Muscle of leg (tissue), 11 donors: ENCODE data around the gene TCFL5. TPM values are rescaled to one million over a fixed set of nuclear protein-coding genes. Genes with fewer than 3 reads are reported as not detected.

ENCODE experiments used
- DNase-seq: peaks from one replicate; pipeline ENCODE4 v3.0.0; 2013
- H3K27ac ChIP-seq: one replicate; pipeline ENCODE4 v1.5.1; 2013; ENCODE audit warnings: mild to moderate bottlenecking, low read length, control low read depth
- H3K27me3 ChIP-seq: one replicate; pipeline ENCODE4 v1.6.1; 2013; ENCODE audit warnings: low read length; ENCODE audit not compliant: control insufficient read depth, insufficient read depth
- H3K36me3 ChIP-seq: one replicate; pipeline ENCODE4 v1.6.1; 2013; ENCODE audit warnings: low read length; ENCODE audit not compliant: control insufficient read depth, insufficient read depth
- H3K4me1 ChIP-seq: one replicate; pipeline ENCODE4 v1.6.1; 2013; ENCODE audit warnings: low read length; ENCODE audit not compliant: control insufficient read depth, insufficient read depth
- H3K4me3 ChIP-seq: one replicate; pipeline ENCODE4 v1.5.1; 2013; ENCODE audit warnings: low read length, control low read depth
- H3K9me3 ChIP-seq: replicated peaks from 2 replicates; pipeline ENCODE4 v1.6.1; 2013; ENCODE audit warnings: low read depth, low read length; ENCODE audit not compliant: control insufficient read depth
- WGBS: methylation state at CpG from one replicate; pipeline ENCODE4 v1.1.5; 2013; ENCODE audit warnings: missing lambda C conversion rate; ENCODE audit not compliant: insufficient coverage; 5-methylcytosine and 5-hydroxymethylcytosine counted together
- polyA plus RNA-seq, 8 donors: library from polyadenylated mRNA; unstranded; fragments of 120-200 nt; gene quantifications; one replicate each; pipeline versions ENCODE4 v1.2.1 to v1.2.3, GENCODE V29; 2013; ENCODE audit warnings: inconsistent platforms in 1 of 8, low replicate concordance in 1 of 8; ENCODE audit not compliant: insufficient read length in 8 of 8, insufficient read depth in 1 of 8
- total RNA-seq: library from RNA; stranded (reverse); fragments of 120-200 nt; gene quantifications from one replicate; pipeline ENCODE4 v1.2.4, GENCODE V29; 2013

The TCFL5 gene
- total and polyA plus RNA-seq, 9 donors = 6.1 to 12.1 (median 8.2) TPM

- peaks cover 12% of the 10 kb centered on the region for H3K4me1 ChIP-seq
- H3K9me3 ChIP-seq = no peaks in the 10 kb centered on the region
- no peak for DNase-seq
- H3K27me3 ChIP-seq = no peaks in the 10 kb centered on the region
- H3K36me3 ChIP-seq = peaks cover 59% of the 10 kb centered on the region
- H3K27ac ChIP-seq = no peak overlapping the region
- no peak overlapping the region for H3K4me3 ChIP-seq
- WGBS = 84% methylated on average over 2 of the region's 9 CpGs
These were observed 33.9 kb upstream of the TCFL5 start for GRCh38 chr20:62895539-62895938.

GRCh38 chr20:62894261-62894660 lies 32.6 kb upstream of the TCFL5 start:
- Histone ChIP-seq H3K27ac (no peak overlapping the region), H3K4me3 (no peak overlapping the region), H3K4me1 (peaks cover under 1% of the 10 kb centered on the region), H3K9me3 (no peaks in the 10 kb centered on the region), H3K36me3 (peaks cover 71% of the 10 kb centered on the region), H3K27me3 (no peaks in the 10 kb centered on the region)
- WGBS = 95% methylated on average over 5 of the region's 14 CpGs
- DNase-seq = no peak

- Histone ChIP-seq H3K4me3 (no peak overlapping the region), H3K4me1 (no peaks in the 10 kb centered on the region), H3K27me3 (no peaks in the 10 kb centered on the region), H3K9me3 (no peaks in the 10 kb centered on the region), H3K36me3 (peaks cover 76% of the 10 kb centered on the region), H3K27ac (no peak overlapping the region)
- 93% methylated on average over 14 of the region's 14 CpGs for WGBS
- no peak for DNase-seq
These were observed 32.1 kb upstream of the TCFL5 start for GRCh38 chr20:62893700-62894099.

GRCh38 chr20:62892348-62893304 lies 31.0 kb upstream of the TCFL5 start:
- no peaks in the 10 kb centered on the region for H3K27me3 ChIP-seq
- H3K27ac ChIP-seq = no peak overlapping the region
- peaks cover 87% of the 10 kb centered on the region for H3K36me3 ChIP-seq
- H3K4me1 ChIP-seq = peaks cover 2% of the 10 kb centered on the region
- no peak for DNase-seq
- H3K9me3 ChIP-seq = no peaks in the 10 kb centered on the region
- H3K4me3 ChIP-seq = no peak overlapping the region
- WGBS = 95% methylated on average over 13 of the region's 25 CpGs

- Histone ChIP-seq H3K4me3 (no peak overlapping the region), H3K36me3 (peaks cover 92% of the 10 kb centered on the region)
- no peak for DNase-seq
These were observed 29.5 kb upstream of the TCFL5 start for GRCh38 chr20:62891111-62891510.

GRCh38 chr20:62890444-62890843 lies 28.8 kb upstream of the TCFL5 start:
- Histone ChIP-seq H3K9me3 (no peaks in the 10 kb centered on the region), H3K4me3 (no peak overlapping the region), H3K4me1 (peaks cover 2% of the 10 kb centered on the region), H3K27me3 (no peaks in the 10 kb centered on the region), H3K36me3 (peaks cover 90% of the 10 kb centered on the region), H3K27ac (no peak overlapping the region)
- 75% methylated on average over 5 of the region's 7 CpGs for WGBS
- no peak for DNase-seq

More at GRCh38 chr20:62891111-62891510, 29.5 kb upstream of the TCFL5 start:
- Histone ChIP-seq H3K4me1 (peaks cover 2% of the 10 kb centered on the region), H3K27me3 (no peaks in the 10 kb centered on the region), H3K9me3 (no peaks in the 10 kb centered on the region), H3K27ac (no peak overlapping the region)
- 65% methylated on average over 9 of the region's 15 CpGs for WGBS

GRCh38 chr20:62889871-62890270 lies 28.2 kb upstream of the TCFL5 start:
- H3K4me1 ChIP-seq = peaks cover 2% of the 10 kb centered on the region
- H3K27ac ChIP-seq = no peak overlapping the region
- whole genome bisulfite sequencing = 89% methylated on average over 9 of the region's 9 CpGs
- no peaks in the 10 kb centered on the region for H3K27me3 ChIP-seq
- H3K9me3 ChIP-seq = no peaks in the 10 kb centered on the region
- no peak for DNase-seq
- H3K36me3 ChIP-seq = peaks cover 89% of the 10 kb centered on the region
- H3K4me3 ChIP-seq = no peak overlapping the region

- peaks cover 2% of the 10 kb centered on the region for H3K4me1 ChIP-seq
- 77% methylated on average over 6 of the region's 8 CpGs for WGBS
- peaks cover 85% of the 10 kb centered on the region for H3K36me3 ChIP-seq
- H3K27ac ChIP-seq = no peak overlapping the region
- H3K27me3 ChIP-seq = no peaks in the 10 kb centered on the region
- H3K9me3 ChIP-seq = no peaks in the 10 kb centered on the region
- no peak overlapping the region for H3K4me3 ChIP-seq
- no peak for DNase-seq
These were observed 27.8 kb upstream of the TCFL5 start for GRCh38 chr20:62889411-62889810.

GRCh38 chr20:62888910-62889309 lies 27.3 kb upstream of the TCFL5 start:
- Histone ChIP-seq H3K4me3 (no peak overlapping the region), H3K36me3 (peaks cover 80% of the 10 kb centered on the region), H3K27me3 (no peaks in the 10 kb centered on the region), H3K9me3 (no peaks in the 10 kb centered on the region), H3K4me1 (peaks cover 2% of the 10 kb centered on the region), H3K27ac (no peak overlapping the region)
- WGBS = 90% methylated on average over 14 of the region's 17 CpGs
- no peak for DNase-seq

GRCh38 chr20:62888406-62888805 lies 26.8 kb upstream of the TCFL5 start:
- peaks cover 2% of the 10 kb centered on the region for H3K4me1 ChIP-seq
- H3K27me3 ChIP-seq = no peaks in the 10 kb centered on the region
- no peaks in the 10 kb centered on the region for H3K9me3 ChIP-seq
- DNase-seq = no peak
- no peak overlapping the region for H3K27ac ChIP-seq
- peaks cover 75% of the 10 kb centered on the region for H3K36me3 ChIP-seq
- 97% methylated on average over 15 of the region's 16 CpGs for WGBS
- H3K4me3 ChIP-seq = no peak overlapping the region
